K562 (cell line): Measurements from ENCODE around the gene CUEDC2. TPM values are rescaled to one million over a fixed set of nuclear protein-coding genes. Genes with fewer than 3 reads are reported as not detected.

Source experiments
- ATAC-seq: fragments of 200-7000 bp; cut with Tn5 transposase; 3 replicates; pipeline ENCODE4 v1.9.1; 2020; ENCODE audit warnings: moderate library complexity
- BruUV-seq: library from RNA; stranded (reverse); fragments of 400-500 nt; replicated peaks from 2 replicates; lab custom pipeline; 2021; lab: Mats Ljungman, UMichigan
- CTCF ChIA-PET: fragments of 300-600 bp; formaldehyde crosslinking; extraction: SDS; loops from one replicate; lab custom pipeline; 2021; ENCODE audit warnings: low intra/inter-chr PET ratio; lab: Yijun Ruan, JAX
- POLR2A ChIA-PET: fragments of 300-600, 350-650 bp; sonication (Branson Sonifier 250); formaldehyde crosslinking; extraction: SDS; loops from one replicate; lab custom pipeline; 2021; ENCODE audit warnings: antibody characterized with exemption, inconsistent platforms; lab: Yijun Ruan, JAX
- DNase-seq, 4 experiments: peaks; one replicate each; pipeline versions ENCODE4 v3.0.0 to v3.0.0-alpha.2; 2011 to 2018; ENCODE audit warnings: low spot score in 3 of 4, mixed read lengths in 3 of 4; ENCODE audit errors: extremely low read depth in 1 of 4
- FAIRE-seq: peaks from 2 replicates; lab custom pipeline; 2011; peaks lifted over from hg19 to GRCh38; lab: Jason Lieb, UNC
- H2AFZ ChIP-seq: 2 replicates; pipeline ENCODE4 v1.6.0; 2011; ENCODE audit warnings: low read depth, low read length, control low read depth, inconsistent platforms
- H3K27ac ChIP-seq: fragments of 200-600 bp; 3 replicates; pipeline ENCODE4 v1.8.0; 2011; ENCODE audit warnings: low read depth, mild to moderate bottlenecking, control low read depth, inconsistent platforms, low read length, moderate library complexity, mixed read lengths; ENCODE audit errors: extremely low read depth
- H3K27me3 ChIP-seq, 2 experiments: fragments of 300-600 bp in 1 of 2; 2 replicates in 1 of 2; 3 replicates in 1 of 2; pipeline versions ENCODE4 v1.6.0 to v1.8.0; 2011; ENCODE audit warnings: inconsistent platforms in 2 of 2, low read length in 2 of 2, mild to moderate bottlenecking in 1 of 2, mixed read lengths in 1 of 2, moderate library complexity in 1 of 2; ENCODE audit not compliant: control insufficient read depth in 2 of 2, insufficient read depth in 2 of 2
- H3K36me3 ChIP-seq: fragments of 300-600 bp; 3 replicates; pipeline ENCODE4 v1.8.0; 2011; ENCODE audit warnings: mild to moderate bottlenecking, low read length, inconsistent platforms; ENCODE audit not compliant: control insufficient read depth, insufficient read depth
- H3K4me1 ChIP-seq, 2 experiments: fragments of 200-600 bp in 1 of 2; replicated peaks in 1 of 2; 2 replicates in 1 of 2; 3 replicates in 1 of 2; pipeline versions ENCODE4 v1.5.1 to v1.8.0; 2011; ENCODE audit warnings: inconsistent platforms in 2 of 2, low read length in 2 of 2, mild to moderate bottlenecking in 1 of 2, mixed read lengths in 1 of 2, moderate library complexity in 1 of 2; ENCODE audit not compliant: control insufficient read depth in 2 of 2, insufficient read depth in 2 of 2
- H3K4me2 ChIP-seq: 2 replicates; pipeline ENCODE4 v1.6.1; 2011; ENCODE audit warnings: low read length, control low read depth, inconsistent platforms, mixed read lengths; ENCODE audit not compliant: insufficient read depth
- H3K4me3 ChIP-seq: fragments of 200-600 bp; sonication (generic), shearing (Covaris generic); 2 replicates; pipeline ENCODE4 v1.5.1; 2016; ENCODE audit warnings: control low read depth, inconsistent platforms
- H3K79me2 ChIP-seq: fragments of 200-600 bp; 3 replicates; pipeline ENCODE4 v1.8.0; 2011; ENCODE audit warnings: low read length, inconsistent platforms; ENCODE audit not compliant: control insufficient read depth, insufficient read depth
- H3K9ac ChIP-seq, 2 experiments: 2 replicates each; pipeline versions ENCODE4 v1.6.0 to v1.6.1; 2011; ENCODE audit warnings: low read depth in 2 of 2, low read length in 2 of 2, control low read depth in 1 of 2, inconsistent platforms in 1 of 2, mild to moderate bottlenecking in 1 of 2, mixed read lengths in 1 of 2; ENCODE audit not compliant: insufficient read depth in 1 of 2
- H3K9me1 ChIP-seq: one replicate; pipeline ENCODE4 v1.6.0; 2011; ENCODE audit warnings: inconsistent platforms, mild to moderate bottlenecking, low read length, moderate library complexity; ENCODE audit not compliant: control insufficient read depth, insufficient read depth
- H3K9me3 ChIP-seq: replicated peaks from 2 replicates; pipeline ENCODE4 v1.5.1; 2011; ENCODE audit warnings: low read depth, low read length, inconsistent platforms; ENCODE audit not compliant: control insufficient read depth, insufficient read depth
- H4K20me1 ChIP-seq: replicated peaks from 2 replicates; pipeline ENCODE4 v1.6.1; 2011; ENCODE audit warnings: low read length, inconsistent platforms, mixed read lengths; ENCODE audit not compliant: control insufficient read depth, insufficient read depth
- CHD1 ChIP-seq: fragments of 200-600 bp; sonication (generic); IDR thresholded peaks from one replicate; pipeline ENCODE4 v1.6.1; 2012; ENCODE audit warnings: mild to moderate bottlenecking, moderate library complexity, low read length, inconsistent platforms
- DACH1 ChIP-seq: fragments of 450-650 bp; IDR thresholded peaks from 2 replicates; pipeline ENCODE4 v1.6.1; 2018; ENCODE audit not compliant: partially characterized antibody
- DPF2 ChIP-seq: fragments of 450-650 bp; IDR thresholded peaks from 2 replicates; pipeline ENCODE4 v1.6.1; 2016
- MAFG ChIP-seq: fragments of 450-650 bp; conservative IDR thresholded peaks from 2 replicates; pipeline ENCODE4 v1.6.1; 2016; ENCODE audit warnings: missing genetic modification characterization, missing compliant biosample characterization
- MTA3 ChIP-seq: fragments of 450-650 bp; formaldehyde crosslinking; IDR thresholded peaks from 2 replicates; pipeline ENCODE4 v1.6.1; 2017; ENCODE audit warnings: mild to moderate bottlenecking, borderline replicate concordance
- SMARCA4 ChIP-seq: fragments of 450-650 bp; IDR thresholded peaks from 2 replicates; pipeline ENCODE4 v1.6.1; 2016
- YY1 ChIP-seq, 3 experiments: IDR thresholded peaks; 2 replicates each; pipeline ENCODE4 v1.6.1; 2011; ENCODE audit warnings: low read length in 2 of 3, mild to moderate bottlenecking in 2 of 3, moderate library complexity in 2 of 3, borderline replicate concordance in 1 of 3, control low read depth in 1 of 3, low read depth in 1 of 3; ENCODE audit not compliant: insufficient read depth in 3 of 3, insufficient replicate concordance in 2 of 3, control insufficient read depth in 1 of 3, insufficient read length in 1 of 3; ENCODE audit errors: extremely low read depth in 1 of 3
- ZNF318 ChIP-seq, 2 experiments: fragments of 450-650 bp; IDR thresholded peaks; 2 replicates each; pipeline ENCODE4 v1.6.1; 2016; ENCODE audit warnings: mild to moderate bottlenecking in 2 of 2, borderline replicate concordance in 1 of 2, low read depth in 1 of 2, moderate library complexity in 1 of 2
- WGBS: fragments of 100-300 bp; shearing (Covaris generic); methylation state at CpG from one replicate; pipeline ENCODE4 v1.1.6; 2016; ENCODE audit warnings: low coverage, mixed read lengths; ENCODE audit not compliant: insufficient coverage; ENCODE audit errors: missing lambda C conversion rate; 5-methylcytosine and 5-hydroxymethylcytosine counted together
- in situ Hi-C: fragments of 300-500 bp; cut with MboI; formaldehyde crosslinking; loops from 4 replicates; pipeline ENCODE4 v1.15.0; 2018; ENCODE audit warnings: inconsistent platforms, mixed read lengths
- intact Hi-C: fragments of 100-400 bp; cut with micrococcal nuclease; formaldehyde crosslinking; loops from 2 replicates; pipeline ENCODE4 v1.14.2; 2022
- polyA plus RNA-seq, 8 experiments: library from polyadenylated mRNA; depleted of rRNA in 4 of 8; stranded (reverse) in 5 of 8; unstranded in 3 of 8; fragments of >200 nt; fragmentation: Nextera tagmentation in 2 of 8; fragmentation: Illumina TruSeq in 1 of 8; extraction: Ambion mirVana in 2 of 8; extraction: Trizol in 1 of 8; gene quantifications; 2 replicates each; pipeline versions ENCODE4 v1.2.1 to v1.2.3, GENCODE V29; 2011 to 2014; ENCODE audit warnings: inconsistent platforms in 1 of 8, missing spikeins in 1 of 8
- total RNA-seq, 7 experiments: library from RNA; depleted of rRNA in 6 of 7; stranded (reverse); fragments of >200 nt in 6 of 7; fragmentation: Illumina TruSeq in 2 of 7; extraction: Trizol in 2 of 7; gene quantifications; 2 replicates each; pipeline versions ENCODE4 v1.2.1 to v1.2.3, GENCODE V29; 2011 to 2021; ENCODE audit warnings: low replicate concordance in 1 of 7

The CUEDC2 gene
- total and polyA plus RNA-seq, 9 of the 15 experiments (the other 6 are each of a cell fraction or from before 2014, with no cell fraction given) = 8.5 to 48.9 (median 27.4) TPM

DNA sequence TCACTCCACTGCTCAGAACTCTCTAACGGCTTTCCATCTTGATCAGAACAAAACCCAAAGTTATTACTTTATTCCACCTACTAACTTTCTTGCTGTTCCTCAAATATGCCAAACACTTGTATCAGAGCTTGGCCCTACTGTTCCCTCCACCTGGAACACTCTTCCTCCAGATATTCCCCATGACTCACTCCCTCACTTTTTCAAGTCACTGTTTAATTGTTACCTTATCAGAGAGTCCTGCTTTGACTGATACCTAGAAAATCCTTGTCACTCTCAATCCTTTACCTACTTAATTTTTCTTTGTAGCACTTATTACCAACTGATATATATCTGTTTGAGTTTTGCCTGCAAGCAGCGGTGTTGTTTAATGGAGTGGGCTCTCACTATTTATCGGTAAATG is 42.5 kb downstream of the CUEDC2 start:
- H3K9me1 ChIP-seq = no peaks in the 10 kb centered on the region
- intact Hi-C loops (no loop called here), in situ Hi-C loops (loop anchor here (25.0 kb wide), 1 partner anchor 197 kb away; no protein-coding TSS in a partner anchor)
- WGBS = 13% methylated on average over 3 of the region's 3 CpGs
- peaks cover 3 to 12% of the 10 kb centered on the region in 2 experiments; a peak in 3 of 5 replicates for H3K4me1 ChIP-seq
- H3K4me2 ChIP-seq = no peak overlapping the region
- H3K79me2 ChIP-seq = no peaks in the 10 kb centered on the region
- no peak overlapping the region for H3K4me3 ChIP-seq
- H2AFZ ChIP-seq = no peak overlapping the region
- no peak overlapping the region for H3K9ac ChIP-seq
- H3K27me3 ChIP-seq = no peaks in the 10 kb centered on the region
- no peak overlapping the region for H3K27ac ChIP-seq
- no peaks in the 10 kb centered on the region for H3K36me3 ChIP-seq
- DNase-seq (peak in 2 of 4 experiments; percentile 30), FAIRE-seq (peak; percentile 60), ATAC-seq (no peak)
- CTCF ChIA-PET = no interaction called here
- BruUV-seq = no TSS peak
- POLR2A ChIA-PET = no interaction called here
- H4K20me1 ChIP-seq = no peaks in the 10 kb centered on the region
- H3K9me3 ChIP-seq = no peaks in the 10 kb centered on the region
- no peak for TF ChIP-seq YY1 (IDR thresholded peaks at IDR 0.05; ENCODE audit: borderline replicate concordance in 1 of 3, control insufficient read depth in 1 of 3, extremely low read depth in 1 of 3, insufficient read depth in 3 of 3, insufficient read length in 1 of 3, insufficient replicate concordance in 2 of 3, low read depth in 1 of 3, low read length in 2 of 3)
- TF ChIP-seq MTA3 = no peak
- TF ChIP-seq CHD1 = no peak
- TF ChIP-seq ZNF318 (IDR thresholded peaks at IDR 0.05; ENCODE audit: borderline replicate concordance in 1 of 2, low read depth in 1 of 2) = no peak
- TF ChIP-seq SMARCA4 = 0 out of 2 replicates have a peak, but pooled peaks have one; percentile 27
- peak; percentile 25; the same call in 1 of the 2 replicates for TF ChIP-seq DPF2
- TF ChIP-seq DACH1 = peak; percentile 45
- no peak for TF ChIP-seq MAFG (tag)
